Aorta (tissue), 5 donors: ENCODE results near the gene GRIA1. TPM values are rescaled to one million over a fixed set of nuclear protein-coding genes. Genes with fewer than 3 reads are reported as not detected.

Experiments used
- ATAC-seq: fragments of 200-7000 bp; cut with Tn5 transposase; one replicate; pipeline ENCODE4 v1.9.1; 2022; ENCODE audit warnings: moderate library complexity; ENCODE audit not compliant: low FRiP score
- DNase-seq, 2 donors: peaks; one replicate each; pipeline ENCODE4 v3.0.0-alpha.2; 2020
- H3K27ac ChIP-seq, 2 donors: one replicate each; pipeline ENCODE4 v1.5.1; 2013; ENCODE audit warnings: low read length in 2 of 2, mild to moderate bottlenecking in 2 of 2, moderate library complexity in 2 of 2, control low read depth in 1 of 2, inconsistent platforms in 1 of 2, low read depth in 1 of 2
- H3K27me3 ChIP-seq, 2 donors: one replicate each; pipeline ENCODE4 v1.6.1; 2013; ENCODE audit warnings: control low read depth in 1 of 2, low read length in 1 of 2, mild to moderate bottlenecking in 1 of 2, moderate library complexity in 1 of 2; ENCODE audit not compliant: insufficient read depth in 2 of 2, control insufficient read depth in 1 of 2
- H3K36me3 ChIP-seq, 2 donors: one replicate each; pipeline ENCODE4 v1.6.1; 2013; ENCODE audit warnings: control low read depth in 1 of 2, low read length in 1 of 2, mild to moderate bottlenecking in 1 of 2; ENCODE audit not compliant: insufficient read depth in 2 of 2, control insufficient read depth in 1 of 2
- H3K4me1 ChIP-seq, 2 donors: one replicate each; pipeline ENCODE4 v1.6.1; 2013; ENCODE audit warnings: low read length in 2 of 2, control low read depth in 1 of 2, mild to moderate bottlenecking in 1 of 2, moderate library complexity in 1 of 2; ENCODE audit not compliant: insufficient read depth in 2 of 2, control insufficient read depth in 1 of 2
- H3K4me3 ChIP-seq, 2 donors: one replicate each; pipeline ENCODE4 v1.5.1; 2013; ENCODE audit warnings: low read length in 2 of 2, control low read depth in 1 of 2, mild to moderate bottlenecking in 1 of 2
- H3K9me3 ChIP-seq: one replicate; pipeline ENCODE4 v1.6.1; 2013; ENCODE audit warnings: mild to moderate bottlenecking, low read length; ENCODE audit not compliant: control insufficient read depth
- WGBS, 2 donors: extraction: QIAGEN DNeasy Blood & Tissue Kit; methylation state at CpG; one replicate each; pipeline ENCODE4 v1.1.7; 2013; 5-methylcytosine and 5-hydroxymethylcytosine counted together
- intact Hi-C, 2 donors: fragments of 100-400 bp; cut with DNase I; formaldehyde crosslinking; loops; one replicate each; pipeline versions ENCODE4 v1.14.2 to v1.15.0; 2022
- polyA plus RNA-seq, 2 donors: library from polyadenylated mRNA; stranded (reverse); fragments of 200-250 nt; gene quantifications; one replicate each; pipeline ENCODE4 v1.2.3, GENCODE V29; 2013
- total RNA-seq, 2 donors: library from RNA; stranded (reverse); fragmentation: NEBNext Ultra II Directional; extraction: Animal tissue kit (Norgen Biotek cat#: 25700); gene quantifications; one replicate each; pipeline ENCODE4 v1.2.1, GENCODE V29; 2021
- donor health status: healthy with polysubstance abuse.
- donor health status: Bipolar disorder and iron deficiency.
- donor health status: DM: no; HTN: no; CAD: no.
- donor health status: DM: no; HTN: no; CAD: no.
- donor health status: DM: yes; HTN: yes; CAD: no.

Gene GRIA1
- total and polyA plus RNA-seq, 4 donors, result 6.3 to 20.2 (median 7.0) TPM

- Histone ChIP-seq H3K4me3 (no peak overlapping the region), H3K36me3 (peaks cover 0 to 3% of the 10 kb centered on the region in 2 donors), H3K27me3 (no peaks in the 10 kb centered on the region), H3K27ac (no peak overlapping the region), H3K9me3 (peaks cover 1% of the 10 kb centered on the region), H3K4me1 (no peaks in the 10 kb centered on the region)
- no peak for DNase-seq
- no peak for ATAC-seq
- intact Hi-C loops, result no loop called here
- WGBS, 2 donors, result 94 to 95% methylated on average over 4 of the region's 4 CpGs
Observed at GRCh38 chr5:153674356-153674755, 183.9 kb downstream of the GRIA1 start.

- Histone ChIP-seq H3K27me3 (no peaks in the 10 kb centered on the region), H3K36me3 (peaks cover 0 to 3% of the 10 kb centered on the region in 2 donors), H3K4me1 (no peaks in the 10 kb centered on the region), H3K4me3 (no peak overlapping the region), H3K9me3 (peaks cover 1% of the 10 kb centered on the region), H3K27ac (no peak overlapping the region)
- no peak for ATAC-seq
- 52 to 55% methylated on average over 3 of the region's 3 CpGs for WGBS, 2 donors
- DNase-seq, result no peak
- intact Hi-C loops, result no loop called here
Observed at GRCh38 chr5:153676406-153676805, 185.9 kb downstream of the GRIA1 start.

DNA sequence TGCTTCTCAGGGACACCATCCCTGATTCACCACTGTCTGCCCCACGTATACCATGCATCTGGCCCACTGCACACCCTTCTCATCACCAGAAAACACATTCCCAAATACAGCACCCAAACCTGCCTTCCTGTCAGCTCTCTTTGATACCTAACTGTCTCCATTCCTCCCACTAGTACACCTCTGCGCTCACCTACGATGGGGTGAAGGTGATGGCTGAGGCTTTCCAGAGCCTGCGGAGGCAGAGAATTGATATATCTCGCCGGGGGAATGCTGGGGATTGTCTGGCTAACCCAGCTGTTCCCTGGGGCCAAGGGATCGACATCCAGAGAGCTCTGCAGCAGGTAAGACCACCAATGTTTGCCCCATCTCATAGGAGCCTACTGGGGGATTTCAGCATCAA is 186.4 kb downstream of the GRIA1 start:
- DNase-seq (no peak), ATAC-seq (no peak)
- Histone ChIP-seq H3K27me3 (no peaks in the 10 kb centered on the region), H3K4me1 (no peaks in the 10 kb centered on the region), H3K9me3 (peaks cover 1% of the 10 kb centered on the region), H3K36me3 (peaks cover 0 to 3% of the 10 kb centered on the region in 2 donors), H3K4me3 (no peak overlapping the region), H3K27ac (no peak overlapping the region)
- intact Hi-C loops, result no loop called here
- WGBS, 2 donors, result 93 to 95% methylated on average over 7 of the region's 7 CpGs

DNA sequence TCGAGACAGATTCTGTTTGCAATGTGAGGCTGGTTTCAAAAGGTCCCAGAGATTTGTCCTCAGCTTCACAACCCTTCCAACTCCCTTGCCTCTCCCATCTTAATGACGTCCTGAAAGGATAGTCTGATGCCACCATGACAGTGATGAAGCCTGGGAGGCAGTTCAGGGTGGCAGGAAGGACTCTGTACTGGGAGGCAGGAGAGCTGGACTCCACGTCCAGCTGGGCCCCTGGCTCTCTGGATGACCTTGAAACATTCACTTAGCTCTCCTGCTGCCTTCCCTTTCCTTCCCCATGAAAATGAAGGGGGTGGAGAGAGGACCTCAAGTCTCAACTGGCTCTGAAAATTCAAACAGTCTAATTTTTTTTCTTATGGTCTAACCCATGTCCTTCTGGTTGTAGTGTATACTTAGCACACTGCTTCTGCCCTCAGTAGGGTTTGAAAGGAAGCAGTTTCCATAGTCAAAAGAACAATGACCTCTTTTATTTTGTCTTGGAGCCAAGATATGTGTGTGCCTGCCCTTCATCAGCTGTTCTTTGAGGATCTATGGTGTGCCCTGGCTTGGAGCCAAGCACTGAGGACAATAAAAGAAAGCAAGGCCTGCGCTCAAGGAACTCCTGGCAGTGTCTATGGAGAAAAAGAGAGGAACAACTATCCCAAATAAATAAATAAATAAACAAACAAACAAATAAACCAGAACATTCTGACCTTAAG is 188.3 kb downstream of the GRIA1 start:
- Histone ChIP-seq H3K36me3 (peaks cover 0 to 3% of the 10 kb centered on the region in 2 donors), H3K9me3 (no peaks in the 10 kb centered on the region), H3K27me3 (no peaks in the 10 kb centered on the region), H3K4me3 (no peak overlapping the region), H3K4me1 (no peaks in the 10 kb centered on the region), H3K27ac (no peak overlapping the region)
- 81 to 83% methylated on average over 4 of the region's 4 CpGs for WGBS, 2 donors
- ATAC-seq (no peak), DNase-seq (no peak)
- intact Hi-C loops, result no loop called here

DNA sequence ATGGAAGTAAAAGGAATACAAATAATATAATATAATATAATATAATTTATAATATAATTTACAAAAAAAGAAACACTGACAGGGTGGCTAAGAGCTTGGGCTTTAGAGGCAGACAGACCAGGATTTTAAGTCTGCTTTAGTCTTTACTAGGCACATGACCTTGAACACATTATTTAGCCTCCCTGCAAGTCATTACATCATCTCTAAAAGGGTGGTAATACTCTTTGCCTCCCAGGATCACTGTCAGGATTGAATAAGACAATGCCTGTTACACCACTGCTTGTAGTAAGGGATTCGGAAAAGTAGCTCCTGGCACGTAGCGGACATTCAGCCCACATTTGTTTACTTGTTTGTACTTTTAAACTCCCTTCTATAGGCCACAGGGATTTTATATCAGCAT is 199.8 kb downstream of the GRIA1 start:
- no peak overlapping the region for H3K4me3 ChIP-seq
- 96 to 97% methylated on average over 3 of the region's 3 CpGs for WGBS, 2 donors
- H3K27ac ChIP-seq, result no peak overlapping the region
- intact Hi-C loops, result no loop called here
- no peak for ATAC-seq
- no peak for DNase-seq
- H3K27me3 ChIP-seq, result no peaks in the 10 kb centered on the region
- peaks cover 2 to 6% of the 10 kb centered on the region in 2 donors for H3K36me3 ChIP-seq
- H3K4me1 ChIP-seq, result no peaks in the 10 kb centered on the region
- no peaks in the 10 kb centered on the region for H3K9me3 ChIP-seq

- intact Hi-C loops, result no loop called here
- DNase-seq (no peak), ATAC-seq (no peak)
- H3K9me3 ChIP-seq, result no peaks in the 10 kb centered on the region
- H3K27ac ChIP-seq, result no peak overlapping the region
- H3K4me1 ChIP-seq, result no peaks in the 10 kb centered on the region
- WGBS, 2 donors, result 75 to 78% methylated on average over 3 of the region's 3 CpGs
- no peak overlapping the region for H3K4me3 ChIP-seq
- H3K27me3 ChIP-seq, result no peaks in the 10 kb centered on the region
- H3K36me3 ChIP-seq, result peaks cover 0 to 1% of the 10 kb centered on the region in 2 donors
Observed at GRCh38 chr5:153696256-153696655, 205.8 kb downstream of the GRIA1 start.

- Histone ChIP-seq H3K4me1 (no peaks in the 10 kb centered on the region), H3K27me3 (no peaks in the 10 kb centered on the region), H3K4me3 (no peak overlapping the region), H3K27ac (no peak overlapping the region), H3K9me3 (no peaks in the 10 kb centered on the region), H3K36me3 (peaks cover 0 to 2% of the 10 kb centered on the region in 2 donors)
- intact Hi-C loops, result no loop called here
- DNase-seq (no peak), ATAC-seq (no peak)
- WGBS, 2 donors, result 79 to 91% methylated on average over 3 of the region's 3 CpGs
Observed at GRCh38 chr5:153699035-153699434, 208.6 kb downstream of the GRIA1 start.

GRCh38 chr5:153700940-153701339 is 210.5 kb downstream of the GRIA1 start:
- Histone ChIP-seq H3K9me3 (no peaks in the 10 kb centered on the region), H3K4me1 (no peaks in the 10 kb centered on the region), H3K4me3 (no peak overlapping the region), H3K36me3 (peaks cover 0 to 4% of the 10 kb centered on the region in 2 donors), H3K27ac (no peak overlapping the region), H3K27me3 (no peaks in the 10 kb centered on the region)
- no peak for ATAC-seq
- no peak for DNase-seq
- intact Hi-C loops, result loop anchor here in 1 of 2 donors (10.0 kb wide), 1 partner anchor 324 kb away; no protein-coding TSS in a partner anchor

DNA sequence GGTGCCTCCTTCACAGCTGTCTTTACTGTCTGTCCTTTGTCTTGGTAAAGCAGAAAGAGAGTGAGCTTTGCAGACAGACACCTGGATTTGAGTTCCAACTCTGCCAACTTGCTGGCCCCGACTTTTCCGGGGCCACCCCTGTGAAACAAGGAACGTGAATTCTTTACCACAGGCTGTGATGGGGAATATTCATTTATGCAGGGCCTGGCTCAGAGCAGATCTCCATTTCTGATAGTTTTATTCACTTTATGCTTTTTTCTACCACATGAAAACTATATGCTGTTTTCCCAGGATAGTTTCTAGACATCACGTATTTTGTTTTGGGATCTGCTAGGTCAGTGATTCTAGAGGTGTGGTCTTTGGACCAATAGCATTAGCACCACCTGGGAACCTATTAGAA is 211.8 kb downstream of the GRIA1 start:
- Histone ChIP-seq H3K4me1 (no peaks in the 10 kb centered on the region), H3K4me3 (no peak overlapping the region), H3K36me3 (peaks cover 0 to 8% of the 10 kb centered on the region in 2 donors), H3K27ac (no peak overlapping the region), H3K27me3 (no peaks in the 10 kb centered on the region), H3K9me3 (no peaks in the 10 kb centered on the region)
- ATAC-seq (no peak), DNase-seq (no peak)
- 83 to 92% methylated on average over 4 of the region's 4 CpGs for WGBS, 2 donors
- intact Hi-C loops, result loop anchor here in 1 of 2 donors (10.0 kb wide), 1 partner anchor 323 kb away; no protein-coding TSS in a partner anchor
